K562 (cell line): ENCODE measurements around the gene C15orf62.

Experiments used
- BMI1 ChIP-seq: fragments of 150-350 bp; IDR thresholded peaks from 2 replicates; pipeline ENCODE4 v1.6.1; 2014; ENCODE audit warnings: low read length
- FOXJ3 ChIP-seq: sonication (generic); formaldehyde crosslinking; IDR thresholded peaks from 2 replicates; pipeline ENCODE4 v1.4.0; 2020; ENCODE audit warnings: mild to moderate bottlenecking, missing genetic modification reagents
- MAX ChIP-seq: sonication (generic); formaldehyde crosslinking; IDR thresholded peaks from 2 replicates; pipeline ENCODE4 v1.9.0; 2022; ENCODE audit warnings: mild to moderate bottlenecking, missing genetic modification reagents
- NR3C1 ChIP-seq: sonication (generic); formaldehyde crosslinking; IDR thresholded peaks from 2 replicates; pipeline ENCODE4 v1.8.1; 2022; ENCODE audit warnings: missing genetic modification reagents
- NRF1 ChIP-seq, 2 experiments: fragments of 450-650 bp; IDR thresholded peaks in 1 of 2; conservative IDR thresholded peaks in 1 of 2; 2 replicates each; pipeline ENCODE4 v1.6.1; 2014; ENCODE audit warnings: mild to moderate bottlenecking in 2 of 2
- TRIM28 ChIP-seq: fragments of 450-650 bp; IDR thresholded peaks from 2 replicates; pipeline ENCODE4 v1.6.1; 2017
- ZNF274 ChIP-seq: IDR thresholded peaks from 2 replicates; pipeline ENCODE4 v1.6.1; 2011; ENCODE audit warnings: low read depth, mild to moderate bottlenecking, low read length, moderate library complexity, borderline replicate concordance
- ZNF561 ChIP-seq: fragments of 450-650 bp; formaldehyde crosslinking; conservative IDR thresholded peaks from 2 replicates; pipeline ENCODE4 v1.4.0; 2020; ENCODE audit warnings: mild to moderate bottlenecking, moderate library complexity
- TF ChIP-seq, protein P1 (sequence below), 3 experiments: IDR thresholded peaks in 2 of 3; conservative IDR thresholded peaks in 1 of 3; 2 replicates each; pipeline ENCODE4 v1.5.1; 2011 to 2012; ENCODE audit warnings: low read length in 3 of 3, mild to moderate bottlenecking in 3 of 3, control low read depth in 2 of 3, improper control_type of control experiment in 1 of 3, inconsistent platforms in 1 of 3, low read depth in 1 of 3, mixed read lengths in 1 of 3, moderate library complexity in 1 of 3; ENCODE audit not compliant: insufficient read depth in 2 of 3
- TF ChIP-seq, protein P2 (sequence below): sonication (generic); formaldehyde crosslinking; IDR thresholded peaks from 2 replicates; pipeline ENCODE4 v1.8.1; 2023; ENCODE audit warnings: mild to moderate bottlenecking, missing genetic modification reagents
- TF ChIP-seq, protein P3 (sequence below): fragments of 200-600 bp; sonication (generic); IDR thresholded peaks from one replicate; pipeline ENCODE4 v1.6.1; 2012; ENCODE audit warnings: mild to moderate bottlenecking, low read depth, low read length, inconsistent platforms

DNA sequence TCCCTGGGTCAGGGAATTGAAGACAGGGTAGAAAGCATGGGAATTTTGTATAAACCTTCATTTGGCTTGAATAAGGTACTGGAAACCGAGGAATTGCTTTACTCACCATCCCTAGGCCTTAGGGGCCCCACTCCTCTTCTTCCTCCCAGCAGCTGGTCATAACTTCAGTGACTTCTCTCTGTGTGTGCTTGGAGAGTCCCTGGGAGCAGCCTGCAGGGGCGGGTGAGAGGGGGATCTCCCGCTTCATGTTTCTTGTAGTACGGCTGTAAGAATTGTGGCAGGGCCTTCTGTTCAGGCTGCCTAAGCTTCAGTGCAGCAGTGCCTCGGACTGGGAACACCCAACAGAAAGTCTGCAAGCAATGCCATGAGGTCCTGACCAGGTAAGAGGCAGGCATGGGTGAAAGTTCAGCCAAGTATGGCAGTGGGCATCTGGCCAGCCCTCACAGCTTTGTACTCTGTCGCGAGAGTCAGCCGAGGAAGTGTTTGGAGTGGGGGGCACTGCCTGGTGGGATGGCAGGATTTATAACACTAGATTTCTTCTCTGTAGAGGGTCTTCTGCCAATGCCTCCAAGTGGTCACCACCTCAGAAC is 39.2 kb downstream of the C15orf62 start:
- no peak for TF ChIP-seq NR3C1 (CRISPR knock-in tag)
- TF ChIP-seq, protein P1, sequence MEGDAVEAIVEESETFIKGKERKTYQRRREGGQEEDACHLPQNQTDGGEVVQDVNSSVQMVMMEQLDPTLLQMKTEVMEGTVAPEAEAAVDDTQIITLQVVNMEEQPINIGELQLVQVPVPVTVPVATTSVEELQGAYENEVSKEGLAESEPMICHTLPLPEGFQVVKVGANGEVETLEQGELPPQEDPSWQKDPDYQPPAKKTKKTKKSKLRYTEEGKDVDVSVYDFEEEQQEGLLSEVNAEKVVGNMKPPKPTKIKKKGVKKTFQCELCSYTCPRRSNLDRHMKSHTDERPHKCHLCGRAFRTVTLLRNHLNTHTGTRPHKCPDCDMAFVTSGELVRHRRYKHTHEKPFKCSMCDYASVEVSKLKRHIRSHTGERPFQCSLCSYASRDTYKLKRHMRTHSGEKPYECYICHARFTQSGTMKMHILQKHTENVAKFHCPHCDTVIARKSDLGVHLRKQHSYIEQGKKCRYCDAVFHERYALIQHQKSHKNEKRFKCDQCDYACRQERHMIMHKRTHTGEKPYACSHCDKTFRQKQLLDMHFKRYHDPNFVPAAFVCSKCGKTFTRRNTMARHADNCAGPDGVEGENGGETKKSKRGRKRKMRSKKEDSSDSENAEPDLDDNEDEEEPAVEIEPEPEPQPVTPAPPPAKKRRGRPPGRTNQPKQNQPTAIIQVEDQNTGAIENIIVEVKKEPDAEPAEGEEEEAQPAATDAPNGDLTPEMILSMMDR (IDR thresholded peaks at IDR 0.05 in 2 of 3, conservative IDR thresholded peaks at IDR 0.05 in 1 of 3; ENCODE audit: insufficient read depth in 2 of 3, low read depth in 1 of 3, low read length in 3 of 3) = no peak
- TF ChIP-seq BMI1 = no peak
- TF ChIP-seq, protein P2, sequence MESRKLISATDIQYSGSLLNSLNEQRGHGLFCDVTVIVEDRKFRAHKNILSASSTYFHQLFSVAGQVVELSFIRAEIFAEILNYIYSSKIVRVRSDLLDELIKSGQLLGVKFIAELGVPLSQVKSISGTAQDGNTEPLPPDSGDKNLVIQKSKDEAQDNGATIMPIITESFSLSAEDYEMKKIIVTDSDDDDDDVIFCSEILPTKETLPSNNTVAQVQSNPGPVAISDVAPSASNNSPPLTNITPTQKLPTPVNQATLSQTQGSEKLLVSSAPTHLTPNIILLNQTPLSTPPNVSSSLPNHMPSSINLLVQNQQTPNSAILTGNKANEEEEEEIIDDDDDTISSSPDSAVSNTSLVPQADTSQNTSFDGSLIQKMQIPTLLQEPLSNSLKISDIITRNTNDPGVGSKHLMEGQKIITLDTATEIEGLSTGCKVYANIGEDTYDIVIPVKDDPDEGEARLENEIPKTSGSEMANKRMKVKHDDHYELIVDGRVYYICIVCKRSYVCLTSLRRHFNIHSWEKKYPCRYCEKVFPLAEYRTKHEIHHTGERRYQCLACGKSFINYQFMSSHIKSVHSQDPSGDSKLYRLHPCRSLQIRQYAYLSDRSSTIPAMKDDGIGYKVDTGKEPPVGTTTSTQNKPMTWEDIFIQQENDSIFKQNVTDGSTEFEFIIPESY = no peak
- TF ChIP-seq FOXJ3 (CRISPR knock-in tag) = no peak
- TF ChIP-seq ZNF561 (CRISPR knock-in tag) = no peak
- TF ChIP-seq TRIM28 = no peak
- TF ChIP-seq ZNF274 = no peak
- TF ChIP-seq, protein P3, sequence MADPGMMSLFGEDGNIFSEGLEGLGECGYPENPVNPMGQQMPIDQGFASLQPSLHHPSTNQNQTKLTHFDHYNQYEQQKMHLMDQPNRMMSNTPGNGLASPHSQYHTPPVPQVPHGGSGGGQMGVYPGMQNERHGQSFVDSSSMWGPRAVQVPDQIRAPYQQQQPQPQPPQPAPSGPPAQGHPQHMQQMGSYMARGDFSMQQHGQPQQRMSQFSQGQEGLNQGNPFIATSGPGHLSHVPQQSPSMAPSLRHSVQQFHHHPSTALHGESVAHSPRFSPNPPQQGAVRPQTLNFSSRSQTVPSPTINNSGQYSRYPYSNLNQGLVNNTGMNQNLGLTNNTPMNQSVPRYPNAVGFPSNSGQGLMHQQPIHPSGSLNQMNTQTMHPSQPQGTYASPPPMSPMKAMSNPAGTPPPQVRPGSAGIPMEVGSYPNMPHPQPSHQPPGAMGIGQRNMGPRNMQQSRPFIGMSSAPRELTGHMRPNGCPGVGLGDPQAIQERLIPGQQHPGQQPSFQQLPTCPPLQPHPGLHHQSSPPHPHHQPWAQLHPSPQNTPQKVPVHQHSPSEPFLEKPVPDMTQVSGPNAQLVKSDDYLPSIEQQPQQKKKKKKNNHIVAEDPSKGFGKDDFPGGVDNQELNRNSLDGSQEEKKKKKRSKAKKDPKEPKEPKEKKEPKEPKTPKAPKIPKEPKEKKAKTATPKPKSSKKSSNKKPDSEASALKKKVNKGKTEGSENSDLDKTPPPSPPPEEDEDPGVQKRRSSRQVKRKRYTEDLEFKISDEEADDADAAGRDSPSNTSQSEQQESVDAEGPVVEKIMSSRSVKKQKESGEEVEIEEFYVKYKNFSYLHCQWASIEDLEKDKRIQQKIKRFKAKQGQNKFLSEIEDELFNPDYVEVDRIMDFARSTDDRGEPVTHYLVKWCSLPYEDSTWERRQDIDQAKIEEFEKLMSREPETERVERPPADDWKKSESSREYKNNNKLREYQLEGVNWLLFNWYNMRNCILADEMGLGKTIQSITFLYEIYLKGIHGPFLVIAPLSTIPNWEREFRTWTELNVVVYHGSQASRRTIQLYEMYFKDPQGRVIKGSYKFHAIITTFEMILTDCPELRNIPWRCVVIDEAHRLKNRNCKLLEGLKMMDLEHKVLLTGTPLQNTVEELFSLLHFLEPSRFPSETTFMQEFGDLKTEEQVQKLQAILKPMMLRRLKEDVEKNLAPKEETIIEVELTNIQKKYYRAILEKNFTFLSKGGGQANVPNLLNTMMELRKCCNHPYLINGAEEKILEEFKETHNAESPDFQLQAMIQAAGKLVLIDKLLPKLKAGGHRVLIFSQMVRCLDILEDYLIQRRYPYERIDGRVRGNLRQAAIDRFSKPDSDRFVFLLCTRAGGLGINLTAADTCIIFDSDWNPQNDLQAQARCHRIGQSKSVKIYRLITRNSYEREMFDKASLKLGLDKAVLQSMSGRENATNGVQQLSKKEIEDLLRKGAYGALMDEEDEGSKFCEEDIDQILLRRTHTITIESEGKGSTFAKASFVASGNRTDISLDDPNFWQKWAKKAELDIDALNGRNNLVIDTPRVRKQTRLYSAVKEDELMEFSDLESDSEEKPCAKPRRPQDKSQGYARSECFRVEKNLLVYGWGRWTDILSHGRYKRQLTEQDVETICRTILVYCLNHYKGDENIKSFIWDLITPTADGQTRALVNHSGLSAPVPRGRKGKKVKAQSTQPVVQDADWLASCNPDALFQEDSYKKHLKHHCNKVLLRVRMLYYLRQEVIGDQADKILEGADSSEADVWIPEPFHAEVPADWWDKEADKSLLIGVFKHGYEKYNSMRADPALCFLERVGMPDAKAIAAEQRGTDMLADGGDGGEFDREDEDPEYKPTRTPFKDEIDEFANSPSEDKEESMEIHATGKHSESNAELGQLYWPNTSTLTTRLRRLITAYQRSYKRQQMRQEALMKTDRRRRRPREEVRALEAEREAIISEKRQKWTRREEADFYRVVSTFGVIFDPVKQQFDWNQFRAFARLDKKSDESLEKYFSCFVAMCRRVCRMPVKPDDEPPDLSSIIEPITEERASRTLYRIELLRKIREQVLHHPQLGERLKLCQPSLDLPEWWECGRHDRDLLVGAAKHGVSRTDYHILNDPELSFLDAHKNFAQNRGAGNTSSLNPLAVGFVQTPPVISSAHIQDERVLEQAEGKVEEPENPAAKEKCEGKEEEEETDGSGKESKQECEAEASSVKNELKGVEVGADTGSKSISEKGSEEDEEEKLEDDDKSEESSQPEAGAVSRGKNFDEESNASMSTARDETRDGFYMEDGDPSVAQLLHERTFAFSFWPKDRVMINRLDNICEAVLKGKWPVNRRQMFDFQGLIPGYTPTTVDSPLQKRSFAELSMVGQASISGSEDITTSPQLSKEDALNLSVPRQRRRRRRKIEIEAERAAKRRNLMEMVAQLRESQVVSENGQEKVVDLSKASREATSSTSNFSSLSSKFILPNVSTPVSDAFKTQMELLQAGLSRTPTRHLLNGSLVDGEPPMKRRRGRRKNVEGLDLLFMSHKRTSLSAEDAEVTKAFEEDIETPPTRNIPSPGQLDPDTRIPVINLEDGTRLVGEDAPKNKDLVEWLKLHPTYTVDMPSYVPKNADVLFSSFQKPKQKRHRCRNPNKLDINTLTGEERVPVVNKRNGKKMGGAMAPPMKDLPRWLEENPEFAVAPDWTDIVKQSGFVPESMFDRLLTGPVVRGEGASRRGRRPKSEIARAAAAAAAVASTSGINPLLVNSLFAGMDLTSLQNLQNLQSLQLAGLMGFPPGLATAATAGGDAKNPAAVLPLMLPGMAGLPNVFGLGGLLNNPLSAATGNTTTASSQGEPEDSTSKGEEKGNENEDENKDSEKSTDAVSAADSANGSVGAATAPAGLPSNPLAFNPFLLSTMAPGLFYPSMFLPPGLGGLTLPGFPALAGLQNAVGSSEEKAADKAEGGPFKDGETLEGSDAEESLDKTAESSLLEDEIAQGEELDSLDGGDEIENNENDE = no peak
- no peak for TF ChIP-seq MAX (CRISPR knock-in tag)
- TF ChIP-seq NRF1 (conservative IDR thresholded peaks at IDR 0.05 in 1 of 2, IDR thresholded peaks at IDR 0.05 in 1 of 2) = no peak
